Measurements from ENCODE around the gene ARHGEF26.
"Not testable (repeated sequence)": the region's sequence is repeated elsewhere in the genome, so short reads cannot be mapped to it uniquely, and the experiment has no call there.

The ARHGEF26 gene

DNA sequence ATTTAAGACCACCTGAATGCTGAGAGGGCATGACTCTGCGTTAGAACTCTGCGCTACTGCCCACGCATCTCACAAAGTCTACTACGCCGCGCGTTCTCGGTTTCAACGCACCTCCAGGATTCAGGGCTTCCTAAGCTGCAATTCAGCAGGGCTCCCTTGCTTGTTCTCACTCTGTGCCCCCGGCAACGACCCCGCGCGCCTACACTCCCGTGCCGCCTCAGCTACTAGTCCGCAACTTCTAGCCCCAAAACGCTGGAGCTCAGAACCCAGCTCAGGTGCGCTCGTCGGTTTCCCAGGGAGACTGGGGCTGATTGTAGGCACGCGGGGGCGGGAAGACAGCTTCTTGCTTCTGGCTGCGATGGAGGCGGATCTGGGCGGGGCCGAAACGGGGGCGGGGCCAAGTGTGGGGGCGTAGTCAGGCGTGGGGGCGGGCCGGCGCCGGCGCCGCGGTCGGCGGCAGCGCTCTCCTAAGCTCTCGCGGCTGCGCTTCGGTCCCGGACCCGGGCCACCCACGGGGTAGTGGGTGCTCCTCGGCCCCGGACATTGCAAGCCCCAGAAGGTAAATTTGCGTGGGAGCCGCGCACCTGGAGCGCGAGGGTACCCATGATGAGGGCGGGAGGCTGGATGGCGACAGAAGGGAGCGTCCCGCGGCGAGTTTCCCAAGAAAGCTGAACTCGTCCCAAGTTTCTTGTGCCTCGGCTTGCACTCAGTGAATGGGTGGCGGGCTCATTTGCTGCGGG is at the start of gene ARHGEF26:
ARHGEF26 (plus strand) TSS at position 430 of the 740 bp plus-strand sequence. CDS start 603 bp downstream, outside the sequence.
- no peak for FAIRE-seq

GRCh38 chr3:154074966-154075365 is 46.2 kb upstream of the ARHGEF26 start:
- FAIRE-seq, result no peak

- FAIRE-seq, result no peak
Observed at GRCh38 chr3:154078672-154079071, 42.5 kb upstream of the ARHGEF26 start.

GRCh38 chr3:154081305-154081704 is 39.9 kb upstream of the ARHGEF26 start:
- FAIRE-seq, result no peak

DNA sequence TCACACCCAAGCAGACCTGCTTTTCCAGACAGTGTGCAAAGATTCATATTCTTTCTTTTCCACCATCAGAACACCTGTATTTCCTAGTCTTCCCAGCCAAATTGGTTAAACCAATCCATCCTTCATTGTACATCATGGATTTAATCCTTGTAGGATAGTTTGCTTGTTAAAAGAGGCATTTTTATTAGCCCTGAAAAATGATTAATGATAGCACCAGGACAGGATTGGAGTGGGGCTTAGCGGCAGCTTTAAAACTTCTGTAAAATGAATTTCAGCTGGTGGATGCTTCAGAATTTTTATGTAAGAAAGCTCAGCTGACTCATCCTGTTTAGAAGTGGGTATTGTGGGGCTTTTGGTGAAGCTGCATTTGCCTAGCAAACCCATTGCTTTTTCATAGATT is 36.1 kb upstream of the ARHGEF26 start:
- FAIRE-seq, result no peak

DNA sequence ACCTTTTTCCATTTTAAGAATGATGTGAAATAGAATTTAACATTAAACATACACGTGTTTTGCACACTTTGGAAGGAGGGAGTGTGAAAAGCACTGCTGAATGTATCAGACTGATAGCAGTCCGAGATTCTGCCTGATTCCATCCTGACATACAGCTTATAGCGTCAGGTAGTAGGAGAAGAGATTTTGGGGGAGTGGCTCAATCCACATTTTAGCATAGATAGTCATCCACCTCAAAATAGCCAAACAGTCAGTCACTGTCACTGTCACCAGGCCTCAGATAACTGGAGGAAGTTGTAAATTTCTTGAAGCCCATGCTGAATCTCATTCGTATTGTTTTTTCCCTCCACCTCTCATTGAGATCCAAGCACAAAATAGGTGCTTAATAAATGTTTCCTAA is 35.4 kb upstream of the ARHGEF26 start:
- no peak for FAIRE-seq

- no peak for FAIRE-seq
Observed at GRCh38 chr3:154086286-154086685, 34.9 kb upstream of the ARHGEF26 start.

DNA sequence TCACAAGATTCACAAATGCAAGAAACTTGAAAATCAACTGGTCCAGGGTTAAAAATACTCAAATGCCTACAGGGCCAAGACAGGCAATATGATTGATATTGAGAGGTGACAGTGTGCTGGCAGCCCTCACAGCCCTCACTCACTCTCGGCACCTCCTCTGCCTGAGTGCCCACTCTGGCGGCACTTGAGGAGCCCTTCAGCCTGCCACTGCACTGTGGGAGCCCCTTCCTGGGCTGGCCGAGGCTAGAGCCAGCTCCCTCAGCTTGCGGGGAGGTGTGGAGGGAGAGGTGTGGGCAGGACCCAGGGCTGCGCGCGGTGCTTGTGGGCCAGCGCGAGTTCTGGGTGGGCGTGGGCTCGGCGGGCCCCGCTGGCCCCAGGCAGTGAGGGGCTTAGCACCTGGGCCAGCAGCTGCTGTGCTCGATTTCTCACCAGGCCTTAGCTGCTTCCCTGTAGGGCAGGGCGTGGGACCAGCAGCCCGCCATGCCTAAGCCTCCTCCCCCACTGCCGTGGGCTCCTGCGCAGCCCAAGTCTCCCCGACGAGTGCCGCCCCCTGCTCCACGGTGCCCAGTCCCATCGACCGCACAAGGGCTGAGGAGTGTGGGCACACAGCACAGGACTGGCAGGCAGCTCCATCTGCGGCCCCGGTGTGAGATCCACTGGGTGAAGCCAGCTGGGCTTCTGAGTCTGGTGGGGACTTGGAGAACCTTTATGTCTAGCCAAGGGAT is 33.3 kb upstream of the ARHGEF26 start:
- not testable (repeated sequence) for FAIRE-seq

DNA sequence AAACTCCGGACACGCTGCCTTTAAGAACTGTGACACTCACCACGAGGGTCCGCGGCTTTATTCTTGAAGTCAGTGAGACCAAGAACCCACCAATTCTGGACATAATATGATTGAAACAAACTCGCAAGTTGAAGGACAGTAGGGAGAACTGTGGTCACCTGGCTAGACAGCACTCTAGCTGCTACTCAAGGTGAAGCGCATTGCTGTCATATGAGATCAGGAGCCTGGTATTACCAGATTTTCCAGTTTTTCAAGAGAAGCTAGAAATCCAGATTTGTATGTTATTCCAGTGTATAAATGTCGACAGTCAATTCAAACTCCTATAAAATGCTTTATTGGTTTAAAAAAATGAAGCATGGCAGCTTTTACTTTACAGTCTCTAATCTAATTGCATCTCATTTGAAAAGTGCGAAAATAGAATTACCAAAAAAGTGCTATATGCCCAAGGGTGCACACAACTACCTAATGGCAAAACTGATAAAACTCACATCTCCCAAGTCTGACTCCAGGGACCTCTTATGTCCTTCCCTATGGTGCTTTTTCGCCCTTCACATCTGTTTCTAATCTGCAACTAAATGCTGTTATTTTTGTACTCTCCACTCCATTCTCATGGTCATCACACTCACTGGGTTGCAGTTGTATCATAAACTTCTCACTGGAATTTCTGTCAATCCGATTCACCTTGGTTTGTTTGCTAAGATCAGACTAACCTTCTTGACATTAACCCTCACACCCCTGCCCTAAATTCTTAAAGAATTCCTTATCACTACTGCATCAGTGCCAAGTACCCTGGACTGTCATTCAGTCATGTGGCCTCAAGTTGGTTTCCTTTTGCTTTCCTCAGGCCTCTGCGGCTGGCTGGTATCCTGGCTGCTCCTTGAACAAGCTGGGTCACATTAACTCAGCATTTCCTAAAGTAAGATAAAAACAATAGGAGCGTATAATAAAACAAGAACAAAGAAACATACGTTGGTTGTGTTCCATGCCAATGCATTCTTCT is 31.5 kb upstream of the ARHGEF26 start:
- FAIRE-seq, result no peak

- FAIRE-seq, result no peak
Observed at GRCh38 chr3:154094051-154094450, 27.1 kb upstream of the ARHGEF26 start.

DNA sequence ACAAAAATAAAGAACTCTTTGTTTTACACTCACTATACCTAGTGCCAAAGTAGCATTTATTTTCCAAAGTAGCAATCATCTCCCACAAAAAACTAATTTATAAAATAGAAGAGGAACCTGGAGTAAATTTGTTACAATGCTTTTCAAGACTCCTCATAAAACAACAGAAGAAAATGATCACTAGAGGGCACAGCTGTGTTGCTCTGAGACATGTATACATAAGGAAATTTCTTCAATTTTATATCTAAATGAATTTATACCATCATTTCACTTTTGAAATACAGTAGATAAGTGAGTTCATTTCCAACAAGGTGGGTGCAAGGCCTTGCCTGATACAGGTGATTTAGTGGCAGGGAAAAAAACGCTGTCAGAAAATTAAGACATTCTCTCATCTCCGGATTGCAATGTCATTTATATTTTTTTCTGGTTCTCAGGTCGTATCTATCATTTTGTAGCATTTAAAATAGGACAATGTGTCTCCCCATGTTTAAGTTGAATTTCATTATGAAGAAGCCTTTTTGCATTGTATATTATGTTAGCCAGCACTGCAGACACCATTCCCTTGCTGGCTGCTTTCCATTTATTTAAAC is 25.3 kb upstream of the ARHGEF26 start:
- peak; percentile 82 for FAIRE-seq

DNA sequence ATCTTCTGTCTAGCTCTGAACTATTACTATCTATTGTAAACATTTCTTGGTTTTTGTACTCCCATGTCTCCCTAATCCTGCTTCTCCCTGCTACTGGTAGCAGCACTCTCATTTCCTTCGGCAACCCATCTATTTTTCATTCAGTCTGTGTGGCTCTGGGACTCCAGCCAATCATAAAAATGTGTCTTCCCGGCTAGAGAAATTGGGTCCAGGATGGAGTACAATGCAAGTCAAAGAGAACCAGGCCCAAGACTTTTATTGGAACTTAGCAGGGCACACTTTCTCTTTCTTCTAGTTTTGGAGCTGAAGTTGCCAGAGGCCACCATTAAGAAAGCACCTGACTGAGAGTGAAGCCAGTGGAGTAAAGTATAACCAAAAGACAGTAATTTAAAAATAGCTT is 22.8 kb upstream of the ARHGEF26 start:
- no peak for FAIRE-seq

DNA sequence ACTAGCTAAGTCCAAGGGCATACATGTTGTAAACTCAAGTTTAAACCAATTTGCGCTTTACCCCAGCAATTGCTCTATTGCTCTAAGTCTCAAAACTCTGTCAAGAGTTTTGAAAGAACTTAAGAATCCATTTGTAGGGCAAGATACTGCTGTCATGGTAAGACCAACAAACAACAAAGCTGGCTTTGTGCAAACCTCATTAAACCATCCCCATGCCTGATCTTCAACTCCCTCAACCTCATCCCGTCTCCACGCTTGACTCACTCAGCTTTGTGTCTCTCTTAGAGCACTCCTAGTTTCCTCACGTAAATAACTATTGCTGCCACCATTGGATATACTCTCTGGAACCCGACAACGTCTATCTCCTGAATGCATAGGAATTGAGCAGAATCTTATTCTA is 20.6 kb upstream of the ARHGEF26 start:
- no peak for FAIRE-seq

DNA sequence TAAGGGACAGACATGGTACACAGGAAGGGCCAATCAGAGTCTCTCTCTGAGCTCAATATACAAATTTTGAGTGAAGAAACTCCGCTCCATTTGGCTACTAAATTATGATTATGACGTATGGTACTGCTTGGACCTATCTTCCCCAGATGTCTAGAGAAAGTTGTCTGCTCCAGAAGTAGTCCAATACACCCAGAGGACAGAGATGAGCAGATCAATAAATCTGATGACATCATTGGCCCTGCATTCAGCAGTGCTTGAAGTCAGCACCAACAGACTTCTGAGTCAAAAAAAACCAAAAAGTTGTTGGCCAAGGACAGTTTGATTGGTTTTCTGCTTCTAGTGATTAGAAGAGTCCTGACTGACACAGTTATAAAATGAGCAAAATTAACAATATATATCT is 19.9 kb upstream of the ARHGEF26 start:
- no peak for FAIRE-seq

- FAIRE-seq, result no peak
Observed at GRCh38 chr3:154102225-154102624, 19.0 kb upstream of the ARHGEF26 start.

GRCh38 chr3:154105218-154105975 is 15.8 kb upstream of the ARHGEF26 start:
- FAIRE-seq, result no peak

DNA sequence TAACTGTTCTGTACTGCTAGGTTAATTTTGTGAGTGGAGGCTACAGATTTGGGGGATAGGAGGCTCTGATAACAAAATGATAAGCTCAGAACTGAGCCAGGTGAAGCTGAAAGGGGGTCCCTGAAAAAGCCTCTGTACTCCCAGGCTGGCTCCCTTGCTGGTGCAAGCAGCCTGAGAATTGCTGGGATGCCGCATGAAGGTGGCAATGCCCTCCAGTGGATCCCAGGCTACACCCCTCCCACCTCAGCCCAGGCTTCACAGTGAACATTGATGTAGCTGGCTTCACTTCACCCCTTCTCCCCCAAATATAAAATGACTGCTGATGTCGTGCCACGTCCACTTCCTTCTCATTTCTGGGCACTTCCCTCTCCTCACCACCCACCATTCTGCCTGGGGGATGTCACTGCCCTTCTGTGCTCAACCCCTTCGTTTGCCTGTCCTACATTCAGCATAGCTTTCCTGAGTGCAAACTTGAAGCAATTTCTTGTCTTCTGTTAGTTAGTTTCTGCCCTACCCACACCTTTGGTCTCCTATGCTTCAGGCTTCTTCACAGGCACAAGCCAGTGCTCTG is 9.7 kb upstream of the ARHGEF26 start:
- no peak for FAIRE-seq

GRCh38 chr3:154112146-154112852 is 8.9 kb upstream of the ARHGEF26 start:
- FAIRE-seq, result no peak

GRCh38 chr3:154113609-154114008 is 7.6 kb upstream of the ARHGEF26 start:
- no peak for FAIRE-seq

DNA sequence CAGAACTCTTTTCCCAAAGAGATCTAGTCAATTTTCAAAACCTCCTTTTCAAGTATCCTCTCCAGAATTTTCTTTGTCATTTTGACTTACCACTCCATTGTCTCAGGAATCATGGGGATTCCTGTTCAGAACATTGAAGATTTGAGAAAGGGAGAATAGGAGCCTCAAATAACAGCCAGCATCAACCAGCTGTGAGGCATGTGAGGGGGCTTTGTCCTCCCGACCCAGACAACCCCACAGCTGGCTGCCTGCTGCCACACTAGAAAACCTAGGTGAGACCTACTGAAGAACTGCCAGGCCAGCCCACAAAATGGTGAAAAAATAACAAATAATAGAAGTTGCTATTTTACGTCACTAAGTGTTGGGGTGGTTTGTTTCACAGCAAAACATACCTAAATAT is 5.9 kb upstream of the ARHGEF26 start:
- FAIRE-seq, result no peak

DNA sequence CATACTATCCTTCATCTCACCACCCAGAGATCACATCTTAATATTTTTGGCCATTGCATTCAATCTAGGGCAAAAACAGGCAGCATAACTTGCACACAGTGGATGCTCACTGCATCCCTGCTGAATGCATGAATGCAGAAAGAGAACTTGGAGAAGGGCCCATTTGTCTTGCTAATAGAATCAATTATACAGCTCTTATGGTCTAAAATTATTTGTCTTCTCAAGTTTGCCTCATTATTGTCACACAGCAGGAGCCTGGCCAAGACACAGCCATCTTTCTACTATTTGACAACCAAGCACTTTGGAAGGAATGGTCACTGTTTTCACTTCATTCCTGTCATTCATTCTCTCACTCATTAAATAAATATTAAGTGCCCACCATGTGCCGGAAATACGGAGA is 1.2 kb upstream of the ARHGEF26 start:
- no peak for FAIRE-seq

All from A204.1 (cell line).